Measurements from ENCODE around the gene OR6M1. TPM values are rescaled to one million over a fixed set of nuclear protein-coding genes. Genes with fewer than 3 reads are reported as not detected.

OR6M1 gene
- total and polyA plus RNA-seq, 10 donors, result not detected

DNA sequence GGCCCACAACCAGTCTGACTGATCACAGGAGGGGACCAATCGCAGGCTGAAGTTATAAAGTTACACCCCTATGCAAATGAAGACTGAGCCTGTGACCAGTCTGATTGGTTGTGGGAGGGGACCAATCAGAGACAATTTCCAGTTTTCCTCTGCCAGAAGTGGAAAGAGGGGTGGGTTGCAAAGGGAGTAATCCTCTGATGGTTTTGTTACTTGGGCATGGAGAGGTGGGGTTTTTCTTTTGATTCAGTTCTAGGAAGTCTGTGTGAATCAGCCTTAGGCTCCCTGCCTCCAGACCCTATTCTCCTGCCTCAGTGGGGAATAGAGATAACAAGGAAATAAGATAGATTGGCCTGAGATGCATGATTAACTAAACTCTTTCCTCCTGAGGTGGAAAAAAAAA is 9.9 kb downstream of the OR6M1 start:
- 88 to 100% (median 95%) methylated on average over 1 of the region's 1 CpG for WGBS, 5 donors
- no peaks in the 10 kb centered on the region for H3K4me1 ChIP-seq
- TF ChIP-seq POLR2A (IDR thresholded peaks at IDR 0.05) (no peak), POLR2AphosphoS5 (IDR thresholded peaks at IDR 0.05) (no peak)
- TF ChIP-seq, protein P1, sequence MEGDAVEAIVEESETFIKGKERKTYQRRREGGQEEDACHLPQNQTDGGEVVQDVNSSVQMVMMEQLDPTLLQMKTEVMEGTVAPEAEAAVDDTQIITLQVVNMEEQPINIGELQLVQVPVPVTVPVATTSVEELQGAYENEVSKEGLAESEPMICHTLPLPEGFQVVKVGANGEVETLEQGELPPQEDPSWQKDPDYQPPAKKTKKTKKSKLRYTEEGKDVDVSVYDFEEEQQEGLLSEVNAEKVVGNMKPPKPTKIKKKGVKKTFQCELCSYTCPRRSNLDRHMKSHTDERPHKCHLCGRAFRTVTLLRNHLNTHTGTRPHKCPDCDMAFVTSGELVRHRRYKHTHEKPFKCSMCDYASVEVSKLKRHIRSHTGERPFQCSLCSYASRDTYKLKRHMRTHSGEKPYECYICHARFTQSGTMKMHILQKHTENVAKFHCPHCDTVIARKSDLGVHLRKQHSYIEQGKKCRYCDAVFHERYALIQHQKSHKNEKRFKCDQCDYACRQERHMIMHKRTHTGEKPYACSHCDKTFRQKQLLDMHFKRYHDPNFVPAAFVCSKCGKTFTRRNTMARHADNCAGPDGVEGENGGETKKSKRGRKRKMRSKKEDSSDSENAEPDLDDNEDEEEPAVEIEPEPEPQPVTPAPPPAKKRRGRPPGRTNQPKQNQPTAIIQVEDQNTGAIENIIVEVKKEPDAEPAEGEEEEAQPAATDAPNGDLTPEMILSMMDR (IDR thresholded peaks at IDR 0.05 in 8 of 11, conservative IDR thresholded peaks at IDR 0.05 in 3 of 11), result no peak
- no peaks in the 10 kb centered on the region for H3K36me3 ChIP-seq
- H3K4me3 ChIP-seq, result no peak overlapping the region
- DNase-seq, result no peak
- peaks cover 0 to 6% (median under 1%) of the 10 kb centered on the region in 8 donors for H3K9me3 ChIP-seq
- H3K27ac ChIP-seq, result no peak overlapping the region
- H3K27me3 ChIP-seq (replicated peaks in 1 of 7), result no peaks in the 10 kb centered on the region
- intact Hi-C loops (cut with DNase I; ENCODE audit: low total_unique reads), result no loop called here

DNA sequence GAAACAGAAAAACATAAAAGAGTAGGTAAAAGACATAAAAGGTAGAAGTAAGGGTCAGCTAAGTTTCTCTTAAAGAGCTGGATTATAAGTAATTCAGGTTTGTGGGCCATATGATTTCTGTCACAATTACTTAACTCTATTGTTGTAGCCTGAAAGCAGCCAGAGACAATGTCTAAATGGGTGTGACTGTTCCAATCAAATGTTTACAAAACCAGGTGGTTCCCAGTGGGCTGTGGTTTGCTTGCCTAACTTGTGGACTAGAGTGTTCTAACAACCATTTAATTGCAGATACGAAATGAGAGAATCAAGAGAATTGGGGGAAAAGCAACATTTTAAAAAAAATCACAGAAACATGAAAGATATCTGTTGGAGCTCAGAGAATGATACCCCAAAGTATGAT is 22.6 kb downstream of the OR6M1 start:
- 64 to 86% (median 71%) methylated on average over 1 of the region's 1 CpG for WGBS, 5 donors
- Histone ChIP-seq H3K4me1 (no peaks in the 10 kb centered on the region), H3K27ac (no peak overlapping the region), H3K27me3 (replicated peaks in 1 of 7) (peaks cover 0 to 4% (median 0%) of the 10 kb centered on the region in 7 donors), H3K4me3 (no peak overlapping the region), H3K36me3 (no peaks in the 10 kb centered on the region), H3K9me3 (peaks cover 0 to 6% (median 0%) of the 10 kb centered on the region in 8 donors)
- DNase-seq, result no peak
- TF ChIP-seq, protein P1 (IDR thresholded peaks at IDR 0.05 in 8 of 11, conservative IDR thresholded peaks at IDR 0.05 in 3 of 11), result no peak
- TF ChIP-seq POLR2AphosphoS5 (IDR thresholded peaks at IDR 0.05), result no peak
- intact Hi-C loops (cut with DNase I; ENCODE audit: low total_unique reads), result no loop called here

DNA sequence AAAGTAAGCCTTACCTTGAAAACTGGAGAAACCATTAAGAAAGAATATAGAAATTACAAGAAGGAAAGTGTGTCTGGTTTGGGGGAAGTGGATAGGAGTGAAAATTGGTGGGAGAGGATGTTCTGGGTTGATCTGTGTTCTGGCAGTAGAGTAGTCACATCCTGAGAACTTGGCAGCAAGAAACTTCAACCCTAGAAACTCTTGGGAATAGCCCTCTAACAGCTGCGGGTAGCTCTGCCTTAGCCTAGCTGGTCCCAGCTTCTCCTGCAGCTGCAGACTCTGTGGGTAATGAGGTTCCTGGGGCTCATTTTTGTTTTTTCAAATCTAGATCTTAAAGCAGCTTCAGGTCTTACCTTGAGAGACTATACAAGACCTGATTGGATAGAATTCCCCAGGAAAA is 27.6 kb downstream of the OR6M1 start:
- no peak overlapping the region for H3K27ac ChIP-seq
- intact Hi-C loops (cut with DNase I; ENCODE audit: low total_unique reads), result no loop called here
- no peaks in the 10 kb centered on the region for H3K36me3 ChIP-seq
- TF ChIP-seq POLR2AphosphoS5 (IDR thresholded peaks at IDR 0.05) (no peak), POLR2A (IDR thresholded peaks at IDR 0.05) (no peak)
- TF ChIP-seq, protein P1 (IDR thresholded peaks at IDR 0.05 in 8 of 11, conservative IDR thresholded peaks at IDR 0.05 in 3 of 11), result no peak
- H3K27me3 ChIP-seq (replicated peaks in 1 of 7), result peaks cover 0 to 4% (median 0%) of the 10 kb centered on the region in 7 donors
- no peaks in the 10 kb centered on the region for H3K9me3 ChIP-seq
- DNase-seq, result no peak
- H3K4me1 ChIP-seq, result no peaks in the 10 kb centered on the region
- 86 to 94% (median 90%) methylated on average over 1 of the region's 1 CpG for WGBS, 5 donors
- no peak overlapping the region for H3K4me3 ChIP-seq

DNA sequence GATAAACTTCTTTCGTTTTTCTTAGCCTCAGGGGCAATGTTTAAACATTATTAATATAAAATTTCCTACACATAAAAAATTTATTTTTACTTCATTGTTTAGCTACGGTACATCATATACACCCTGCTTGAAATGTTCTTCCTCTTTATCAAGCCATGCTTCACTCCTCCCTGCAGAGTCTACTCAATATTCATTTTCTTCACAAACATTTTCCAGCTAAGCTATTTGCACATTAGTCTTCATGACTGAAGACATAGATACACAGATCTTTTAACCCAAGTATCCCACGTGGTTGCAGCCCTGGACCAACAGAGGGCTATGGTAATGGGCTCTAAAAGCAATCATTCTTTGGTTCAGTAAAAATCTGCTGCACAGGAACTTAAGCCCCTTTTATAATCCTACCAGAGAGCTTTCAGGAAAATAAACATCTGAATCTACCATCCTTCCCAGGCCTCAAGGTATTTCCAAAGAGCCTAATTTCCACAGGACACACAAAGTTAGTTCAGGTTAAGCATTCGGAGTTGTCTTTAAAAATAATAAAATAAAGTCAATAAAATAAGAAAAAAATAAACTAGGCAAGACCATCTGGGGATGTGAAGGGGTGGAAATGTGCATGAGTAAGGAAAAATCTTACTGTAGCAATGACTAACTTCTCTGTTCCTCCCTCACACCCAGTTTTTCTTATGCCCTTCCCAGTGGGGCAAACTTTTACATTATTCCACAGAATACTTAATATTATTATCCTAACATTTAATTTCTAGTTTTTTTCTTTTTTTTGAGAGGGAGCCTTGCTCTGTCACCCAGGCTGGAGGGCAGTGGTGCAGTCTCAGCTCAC is 30.2 kb downstream of the OR6M1 start:
- no peak for TF ChIP-seq POLR2AphosphoS5 (IDR thresholded peaks at IDR 0.05)
- TF ChIP-seq, protein P1 (IDR thresholded peaks at IDR 0.05 in 8 of 11, conservative IDR thresholded peaks at IDR 0.05 in 3 of 11), result no peak
- TF ChIP-seq POLR2A (IDR thresholded peaks at IDR 0.05), result no peak
- DNase-seq, result no peak
- H3K9me3 ChIP-seq, result peaks cover 0 to 3% (median 0%) of the 10 kb centered on the region in 8 donors
- H3K4me3 ChIP-seq, result no peak overlapping the region
- no peak overlapping the region for H3K27ac ChIP-seq
- H3K4me1 ChIP-seq, result no peaks in the 10 kb centered on the region
- intact Hi-C loops (cut with DNase I; ENCODE audit: low total_unique reads), result no loop called here
- no peaks in the 10 kb centered on the region for H3K36me3 ChIP-seq
- H3K27me3 ChIP-seq (replicated peaks in 1 of 7), result peaks cover 0 to 4% (median 0%) of the 10 kb centered on the region in 7 donors
- 48 to 69% (median 57%) methylated on average over 4 of the region's 4 CpGs for WGBS, 5 donors
